ENCODE measurements around the gene EBP. TPM values are rescaled to one million over a fixed set of nuclear protein-coding genes. Genes with fewer than 3 reads are reported as not detected.

EBP gene
- total RNA-seq, 1 donor from 2014 or later = 127 TPM

DNA sequence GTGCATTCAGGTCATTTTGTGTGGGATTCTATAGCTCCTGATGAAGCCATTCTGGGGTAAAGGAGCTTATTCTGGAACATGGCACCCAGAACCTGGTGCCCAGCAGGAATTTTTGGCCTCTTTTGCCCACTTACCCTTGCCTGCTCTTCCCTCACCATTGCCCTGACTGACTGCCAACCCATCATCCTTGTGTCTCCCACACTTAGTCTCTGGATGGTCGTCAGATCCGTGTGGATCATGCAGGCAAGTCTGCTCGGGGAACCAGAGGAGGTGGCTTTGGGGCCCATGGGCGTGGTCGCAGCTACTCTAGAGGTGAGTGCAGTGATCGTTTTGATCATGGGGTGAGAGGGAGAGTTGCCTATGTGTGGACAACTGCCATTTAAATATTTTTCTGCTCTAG is 54.5 kb downstream of the EBP start:
- DNase-seq (ENCODE audit: low spot score) = no peak

Other genes with a start within 250 kb of the EBP start
- not detected for gene SSX3, start 165.1 kb upstream of the EBP start, total RNA-seq
- gene SSX4, start 138.3 kb upstream of the EBP start, total RNA-seq = not detected
- not detected for gene SSX4B, start 109.8 kb upstream of the EBP start, total RNA-seq
- gene SLC38A5, start 51.5 kb upstream of the EBP start, total RNA-seq = 3.8 TPM
- gene FTSJ1, start 45.6 kb upstream of the EBP start, total RNA-seq = 24.6 TPM
- gene PORCN, start 12.8 kb upstream of the EBP start, total RNA-seq = 11.8 TPM
- 17.8 TPM for gene TBC1D25, start 17.9 kb downstream of the EBP start, total RNA-seq
- gene RBM3, start 52.7 kb downstream of the EBP start, total RNA-seq = 46.0 TPM
- gene WDR13, start 75.7 kb downstream of the EBP start, total RNA-seq = 156 TPM
- gene WAS, start 162.0 kb downstream of the EBP start, total RNA-seq = 11.5 TPM
- gene SUV39H1, start 174.9 kb downstream of the EBP start, total RNA-seq = 4.5 TPM
- gene GLOD5, start 239.9 kb downstream of the EBP start, total RNA-seq = 4.8 TPM

Measured in mucosa of gallbladder (tissue), 1 donor.